IMR-90 (cell line): ENCODE measurements around the gene C19orf33. TPM values are rescaled to one million over a fixed set of nuclear protein-coding genes. Genes with fewer than 3 reads are reported as not detected.
A peak's percentile ranks its signal among the peaks of the same experiment; 100 is the strongest.

Experiments used
- ATAC-seq: fragments of 200-7000 bp; cut with Tn5 transposase; 2 replicates; pipeline ENCODE4 v1.9.1; 2020; ENCODE audit warnings: low read depth, mild to moderate bottlenecking, moderate library complexity
- BruUV-seq: library from RNA; stranded (reverse); fragments of 400-500 nt; replicated peaks from 2 replicates; lab custom pipeline; 2021; lab: Mats Ljungman, UMichigan
- CTCF ChIA-PET: fragments of 300-600 bp; formaldehyde crosslinking; extraction: SDS; loops from one replicate; lab custom pipeline; 2021; ENCODE audit warnings: antibody characterized with exemption; lab: Yijun Ruan, JAX
- POLR2A ChIA-PET: fragments of 300-600 bp; sonication (Branson Sonifier 250); formaldehyde crosslinking; loops from one replicate; lab custom pipeline; 2022; ENCODE audit warnings: antibody characterized with exemption; ENCODE audit not compliant: unreplicated experiment; lab: Charles Lee
- DNase-seq: peaks from one replicate; pipeline ENCODE4 v3.0.0; 2013
- H2AFZ ChIP-seq: replicated peaks from 2 replicates; pipeline ENCODE3; 2013; ENCODE audit warnings: low read length, mild to moderate bottlenecking; ENCODE audit not compliant: poor library complexity
- H2AK5ac ChIP-seq: 2 replicates; pipeline ENCODE4 v1.6.1; 2013; ENCODE audit warnings: low read depth, low read length, inconsistent platforms
- H2AK9ac ChIP-seq: replicated peaks from 2 replicates; pipeline ENCODE3; 2013; ENCODE audit warnings: mild to moderate bottlenecking, low read depth, low read length, moderate library complexity; ENCODE audit not compliant: poor library complexity
- H2BK120ac ChIP-seq: 2 replicates; pipeline ENCODE4 v1.6.1; 2013; ENCODE audit warnings: low read depth, low read length, inconsistent platforms
- H2BK15ac ChIP-seq: 3 replicates; pipeline ENCODE4 v1.6.1; 2013; ENCODE audit warnings: low read depth, low read length, inconsistent platforms
- H2BK20ac ChIP-seq: 2 replicates; pipeline ENCODE4 v1.6.1; 2013; ENCODE audit warnings: low read depth, mild to moderate bottlenecking, inconsistent platforms, low read length, moderate library complexity
- H2BK5ac ChIP-seq: 2 replicates; pipeline ENCODE4 v1.6.1; 2013; ENCODE audit warnings: mild to moderate bottlenecking, low read depth, low read length, inconsistent platforms; ENCODE audit not compliant: poor library complexity, severe bottlenecking
- H3K14ac ChIP-seq: replicated peaks from 2 replicates; pipeline ENCODE4 v1.6.1; 2013; ENCODE audit warnings: low read depth, low read length, inconsistent platforms
- H3K18ac ChIP-seq: 2 replicates; pipeline ENCODE4 v1.6.1; 2013; ENCODE audit warnings: low read depth, low read length, control low read depth
- H3K23ac ChIP-seq: 2 replicates; pipeline ENCODE4 v1.6.1; 2013; ENCODE audit warnings: low read depth, low read length, inconsistent platforms
- H3K27ac ChIP-seq: 2 replicates; pipeline ENCODE4 v1.5.1; 2013; ENCODE audit warnings: mild to moderate bottlenecking, control low read depth, low read length; ENCODE audit not compliant: insufficient read depth
- H3K27me3 ChIP-seq: 2 replicates; pipeline ENCODE4 v1.6.1; 2013; ENCODE audit warnings: low read length; ENCODE audit not compliant: control insufficient read depth, insufficient read depth
- H3K36me3 ChIP-seq: 2 replicates; pipeline ENCODE4 v1.6.1; 2013; ENCODE audit warnings: low read length, mixed read lengths; ENCODE audit not compliant: control insufficient read depth, insufficient read depth
- H3K4ac ChIP-seq: 2 replicates; pipeline ENCODE4 v1.6.1; 2013; ENCODE audit warnings: low read depth, low read length, inconsistent platforms
- H3K4me1 ChIP-seq: 2 replicates; pipeline ENCODE4 v1.6.1; 2013; ENCODE audit warnings: low read length, mixed read lengths; ENCODE audit not compliant: control insufficient read depth, insufficient read depth
- H3K4me2 ChIP-seq: 2 replicates; pipeline ENCODE4 v1.6.1; 2013; ENCODE audit warnings: low read depth, mild to moderate bottlenecking, control low read depth, low read length, moderate library complexity
- H3K4me3 ChIP-seq: 2 replicates; pipeline ENCODE4 v1.5.1; 2013; ENCODE audit warnings: low read depth, mild to moderate bottlenecking, control low read depth, low read length, moderate library complexity; ENCODE audit not compliant: insufficient read depth
- H3K56ac ChIP-seq: 2 replicates; pipeline ENCODE4 v1.6.1; 2013; ENCODE audit warnings: low read length, inconsistent platforms; ENCODE audit not compliant: insufficient read depth; ENCODE audit errors: extremely low read depth
- H3K79me1 ChIP-seq, 2 experiments: 2 replicates each; pipeline ENCODE4 v1.6.1; 2013; ENCODE audit warnings: low read length in 2 of 2, inconsistent platforms in 1 of 2, low read depth in 1 of 2
- H3K9ac ChIP-seq: 2 replicates; pipeline ENCODE4 v1.6.1; 2013; ENCODE audit warnings: low read depth, low read length, control low read depth
- H3K9me1 ChIP-seq: 2 replicates; pipeline ENCODE4 v1.6.1; 2013; ENCODE audit warnings: low read length, inconsistent platforms; ENCODE audit not compliant: insufficient read depth
- H3K9me3 ChIP-seq: 2 replicates; pipeline ENCODE4 v1.6.1; 2013; ENCODE audit warnings: low read length; ENCODE audit not compliant: control insufficient read depth, insufficient read depth
- H4K20me1 ChIP-seq: 2 replicates; pipeline ENCODE4 v1.6.1; 2013; ENCODE audit warnings: low read length, inconsistent platforms; ENCODE audit not compliant: insufficient read depth
- H4K5ac ChIP-seq: 2 replicates; pipeline ENCODE4 v1.6.1; 2013; ENCODE audit warnings: mild to moderate bottlenecking, low read depth, low read length, control low read depth
- H4K8ac ChIP-seq, 2 experiments: 2 replicates each; pipeline ENCODE4 v1.6.1; 2013; ENCODE audit warnings: low read depth in 2 of 2, low read length in 2 of 2, control low read depth in 1 of 2, inconsistent platforms in 1 of 2
- H4K91ac ChIP-seq: 2 replicates; pipeline ENCODE4 v1.6.1; 2013; ENCODE audit warnings: low read depth, low read length, inconsistent platforms; ENCODE audit not compliant: insufficient read depth
- MAZ ChIP-seq: IDR thresholded peaks from 2 replicates; pipeline ENCODE4 v1.6.1; 2012; ENCODE audit warnings: low read depth, mild to moderate bottlenecking, low read length, improper control_type of control experiment, moderate library complexity, borderline replicate concordance
- RCOR1 ChIP-seq: IDR thresholded peaks from 2 replicates; pipeline ENCODE4 v1.6.1; 2012; ENCODE audit warnings: mild to moderate bottlenecking, low read length, improper control_type of control experiment; ENCODE audit not compliant: insufficient replicate concordance
- WGBS, 2 experiments: methylation state at CpG; one replicate each; pipeline versions ENCODE4 v1.1.5 to v1.1.7; 2013; ENCODE audit warnings: missing lambda C conversion rate in 2 of 2; ENCODE audit not compliant: insufficient read length in 1 of 2; ENCODE audit errors: extremely low coverage in 2 of 2; 5-methylcytosine and 5-hydroxymethylcytosine counted together
- dilution Hi-C: fragments of 300-500 bp; cut with HindIII; formaldehyde crosslinking; loops from one replicate; pipeline ENCODE4 v1.14.3; 2018; ENCODE audit warnings: low sequenced_read_pairs; ENCODE audit not compliant: unreplicated experiment
- in situ Hi-C: fragments of 300-500 bp; cut with MboI; formaldehyde crosslinking; loops from 3 replicates; pipeline ENCODE4 v1.14.3; 2019; ENCODE audit warnings: low sequenced_read_pairs, inconsistent platforms, mixed read lengths
- intact Hi-C: fragments of 100-400 bp; cut with micrococcal nuclease; formaldehyde crosslinking; loops from 2 replicates; pipeline ENCODE4 v1.10.0; 2022
- polyA plus RNA-seq, 3 experiments: library from polyadenylated mRNA; depleted of rRNA; stranded (reverse); fragments of >200 nt; gene quantifications; 2 replicates each; pipeline ENCODE4 v1.2.3, GENCODE V29; 2012; ENCODE audit warnings: low replicate concordance in 1 of 3
- total RNA-seq: library from RNA; depleted of rRNA; stranded (reverse); fragments of >200 nt; gene quantifications from 2 replicates; pipeline ENCODE4 v1.2.3, GENCODE V29; 2012
- TF ChIP-seq, protein P1 (sequence below): fragments of 150-350 bp; IDR thresholded peaks from 2 replicates; pipeline ENCODE4 v1.6.1; 2017; ENCODE audit warnings: mild to moderate bottlenecking, antibody characterized with exemption, low read length, low read depth

The C19orf33 gene
- total and polyA plus RNA-seq, 2 of the 4 experiments (the other 2 are of a cell fraction): 0.80 TPM; not detected in 1

DNA sequence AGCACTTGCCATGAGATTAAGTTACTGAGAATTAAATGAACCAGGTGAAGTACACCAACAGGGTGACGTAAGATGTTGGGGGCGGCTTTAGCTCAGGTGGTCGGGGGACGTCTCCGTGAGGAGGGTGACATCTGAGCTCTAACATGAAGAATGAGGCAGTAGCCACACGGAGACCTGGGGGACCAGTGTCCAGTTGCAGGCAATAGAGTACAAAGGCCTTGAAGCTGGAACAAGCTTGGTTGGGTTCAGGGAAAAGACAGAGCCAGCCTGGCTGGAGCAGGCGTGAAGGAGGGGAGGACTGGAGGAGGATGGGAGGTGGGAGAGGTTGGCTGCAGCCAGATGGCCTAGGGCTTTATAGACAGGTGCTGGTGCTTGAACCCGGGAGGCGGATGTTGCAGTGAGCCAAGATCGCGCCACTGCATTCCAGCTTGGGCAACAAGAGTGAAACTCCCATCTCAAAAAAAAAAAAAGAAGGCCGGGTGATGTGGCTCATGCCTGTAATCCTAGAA is 38.1 kb upstream of the C19orf33 start:
- no peaks in the 10 kb centered on the region for H3K36me3 ChIP-seq
- H4K20me1 ChIP-seq: no peaks in the 10 kb centered on the region
- no peak overlapping the region for H2BK120ac ChIP-seq
- no peak overlapping the region for H2AFZ ChIP-seq
- no peak overlapping the region; the same call in 1 of the 2 replicates for H2BK20ac ChIP-seq
- CTCF ChIA-PET: no interaction called here
- no peak overlapping the region for H3K56ac ChIP-seq
- H3K14ac ChIP-seq: no peak overlapping the region
- H3K27ac ChIP-seq: no peak overlapping the region
- peaks cover 21% of the 10 kb centered on the region for H3K4me1 ChIP-seq
- H2BK5ac ChIP-seq: no peak overlapping the region
- no peaks in the 10 kb centered on the region for H3K79me1 ChIP-seq
- H3K27me3 ChIP-seq: no peaks in the 10 kb centered on the region; the same call in 1 of the 2 replicates
- H3K9me1 ChIP-seq: peaks cover 23% of the 10 kb centered on the region
- H2BK15ac ChIP-seq: no peak overlapping the region; the same call in 2 of the 3 replicates
- dilution Hi-C loops: no loop called here
- DNase-seq: no peak
- H4K5ac ChIP-seq: no peak overlapping the region
- no peak overlapping the region for H3K4me3 ChIP-seq
- H4K8ac ChIP-seq: no peak overlapping the region
- no TSS peak for BruUV-seq
- no peaks in the 10 kb centered on the region for H3K9me3 ChIP-seq
- no peak for ATAC-seq
- H2AK5ac ChIP-seq: peak overlapping the region; percentile 8; the same call in 1 of the 2 replicates
- in situ Hi-C loops: no loop called here
- WGBS, 2 experiments: 97% methylated on average over 5 of the region's 12 CpGs; no CpG with 5 or more reads in 1 of the 2 experiments
- H3K23ac ChIP-seq: no peak overlapping the region
- intact Hi-C loops: no loop called here
- TF ChIP-seq, protein P1, sequence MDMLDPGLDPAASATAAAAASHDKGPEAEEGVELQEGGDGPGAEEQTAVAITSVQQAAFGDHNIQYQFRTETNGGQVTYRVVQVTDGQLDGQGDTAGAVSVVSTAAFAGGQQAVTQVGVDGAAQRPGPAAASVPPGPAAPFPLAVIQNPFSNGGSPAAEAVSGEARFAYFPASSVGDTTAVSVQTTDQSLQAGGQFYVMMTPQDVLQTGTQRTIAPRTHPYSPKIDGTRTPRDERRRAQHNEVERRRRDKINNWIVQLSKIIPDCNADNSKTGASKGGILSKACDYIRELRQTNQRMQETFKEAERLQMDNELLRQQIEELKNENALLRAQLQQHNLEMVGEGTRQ: no peak
- TF ChIP-seq RCOR1: no peak
- TF ChIP-seq MAZ: no peak
- no peak overlapping the region for H3K4me2 ChIP-seq
- no peak overlapping the region for H3K9ac ChIP-seq
- H4K91ac ChIP-seq: no peak overlapping the region
- H2AK9ac ChIP-seq: peak overlapping the region; percentile 34
- POLR2A ChIA-PET: no interaction called here
- no peak overlapping the region for H3K4ac ChIP-seq
- H3K18ac ChIP-seq: no peak overlapping the region
